ENCODE data around the gene RYR2. TPM values are rescaled to one million over a fixed set of nuclear protein-coding genes. Genes with fewer than 3 reads are reported as not detected.

The RYR2 gene
- total RNA-seq, 1 experiment from 2014 or later, result 2.8 TPM

GRCh38 chr1:237677979-237678378 lies 636.0 kb downstream of the RYR2 start:
- no TSS peak for BruUV-seq (replicated peaks)
- no peaks in the 10 kb centered on the region for H3K9me3 ChIP-seq (ENCODE audit: low read depth, low read length, poor library complexity, severe bottlenecking)
- DNase-seq (ENCODE audit: low spot score), result peak; percentile 3
- H3K4me1 ChIP-seq (ENCODE audit: insufficient read depth, low read length, poor library complexity, severe bottlenecking), result no peaks in the 10 kb centered on the region
- intact Hi-C loops (cut with micrococcal nuclease; ENCODE audit: unreplicated experiment), result loop anchor here (5.0 kb wide), 1 partner anchor 119 kb away; no protein-coding TSS in a partner anchor
- CTCF ChIA-PET, result no interaction called here
- H3K27me3 ChIP-seq (replicated peaks; ENCODE audit: insufficient read depth, low read depth, low read length, poor library complexity), result no peaks in the 10 kb centered on the region
- no peak overlapping the region for H3K4me3 ChIP-seq (ENCODE audit: low read depth, low read length, poor library complexity, severe bottlenecking)
- H3K36me3 ChIP-seq (ENCODE audit: insufficient read depth, low read length, poor library complexity, severe bottlenecking), result no peaks in the 10 kb centered on the region
- no peak overlapping the region for H3K27ac ChIP-seq (ENCODE audit: low read depth, low read length, poor library complexity, severe bottlenecking)
- POLR2A ChIA-PET (ENCODE audit: low non-redundant PET), result no interaction called here
- TF ChIP-seq EZH2 (IDR thresholded peaks at IDR 0.05; ENCODE audit: borderline replicate concordance, low read depth, low read length, poor library complexity, severe bottlenecking), result no peak
- TF ChIP-seq CTCF (conservative IDR thresholded peaks at IDR 0.05; ENCODE audit: low read depth, low read length), result peak; percentile 37

- intact Hi-C loops (cut with micrococcal nuclease; ENCODE audit: unreplicated experiment), result loop anchor here (5.0 kb wide), 2 partner anchors 58 to 118 kb away; no protein-coding TSS in a partner anchor
- H3K9me3 ChIP-seq (ENCODE audit: low read depth, low read length, poor library complexity, severe bottlenecking), result no peaks in the 10 kb centered on the region
- no TSS peak for BruUV-seq (replicated peaks)
- ChIA-PET POLR2A (ENCODE audit: low non-redundant PET) (no interaction called here), CTCF (no interaction called here)
- no peak overlapping the region for H3K4me3 ChIP-seq (ENCODE audit: low read depth, low read length, poor library complexity, severe bottlenecking)
- H3K4me1 ChIP-seq (ENCODE audit: insufficient read depth, low read length, poor library complexity, severe bottlenecking), result no peaks in the 10 kb centered on the region
- no peaks in the 10 kb centered on the region for H3K36me3 ChIP-seq (ENCODE audit: insufficient read depth, low read length, poor library complexity, severe bottlenecking)
- no peak overlapping the region for H3K27ac ChIP-seq (ENCODE audit: low read depth, low read length, poor library complexity, severe bottlenecking)
- no peak for TF ChIP-seq EZH2 (IDR thresholded peaks at IDR 0.05; ENCODE audit: borderline replicate concordance, low read depth, low read length, poor library complexity, severe bottlenecking)
- TF ChIP-seq CTCF (conservative IDR thresholded peaks at IDR 0.05; ENCODE audit: low read depth, low read length), result no peak
- H3K27me3 ChIP-seq (replicated peaks; ENCODE audit: insufficient read depth, low read depth, low read length, poor library complexity), result no peaks in the 10 kb centered on the region
- no peak for DNase-seq (ENCODE audit: low spot score)
These were observed 637.7 kb downstream of the RYR2 start for GRCh38 chr1:237679687-237680086.

- ChIA-PET POLR2A (ENCODE audit: low non-redundant PET) (no interaction called here), CTCF (no interaction called here)
- no TSS peak for BruUV-seq (replicated peaks)
- H3K4me1 ChIP-seq (ENCODE audit: insufficient read depth, low read length, poor library complexity, severe bottlenecking), result no peaks in the 10 kb centered on the region
- no peak for DNase-seq (ENCODE audit: low spot score)
- H3K36me3 ChIP-seq (ENCODE audit: insufficient read depth, low read length, poor library complexity, severe bottlenecking), result no peaks in the 10 kb centered on the region
- no peaks in the 10 kb centered on the region for H3K9me3 ChIP-seq (ENCODE audit: low read depth, low read length, poor library complexity, severe bottlenecking)
- no peak overlapping the region for H3K27ac ChIP-seq (ENCODE audit: low read depth, low read length, poor library complexity, severe bottlenecking)
- no peak overlapping the region for H3K4me3 ChIP-seq (ENCODE audit: low read depth, low read length, poor library complexity, severe bottlenecking)
- intact Hi-C loops (cut with micrococcal nuclease; ENCODE audit: unreplicated experiment), result loop anchor here (5.0 kb wide), 1 partner anchor 56 kb away; no protein-coding TSS in a partner anchor
- no peak for TF ChIP-seq CTCF (conservative IDR thresholded peaks at IDR 0.05; ENCODE audit: low read depth, low read length)
- no peak for TF ChIP-seq EZH2 (IDR thresholded peaks at IDR 0.05; ENCODE audit: borderline replicate concordance, low read depth, low read length, poor library complexity, severe bottlenecking)
- H3K27me3 ChIP-seq (replicated peaks; ENCODE audit: insufficient read depth, low read depth, low read length, poor library complexity), result no peaks in the 10 kb centered on the region
These were observed 639.2 kb downstream of the RYR2 start for GRCh38 chr1:237681210-237681609.

Data from A673 (cell line).